ENCODE data around the gene CPN2. TPM values are rescaled to one million over a fixed set of nuclear protein-coding genes. Genes with fewer than 3 reads are reported as not detected.
A peak's percentile ranks its signal among the peaks of the same experiment; 100 is the strongest.

The CPN2 gene
- total RNA-seq, 1 experiment from 2014 or later = not detected

GRCh38 chr3:194382196-194382891 is 31.2 kb upstream of the CPN2 start:
- no peak for DNase-seq (ENCODE audit: extremely low read depth, low read depth)

- DNase-seq (ENCODE audit: extremely low read depth, low read depth) = peak; percentile 8
These were observed 30.3 kb upstream of the CPN2 start for GRCh38 chr3:194381460-194381875.

GRCh38 chr3:194380326-194380725 is 29.2 kb upstream of the CPN2 start:
- DNase-seq (ENCODE audit: extremely low read depth, low read depth) = no peak

GRCh38 chr3:194379651-194380050 is 28.5 kb upstream of the CPN2 start:
- no peak for DNase-seq (ENCODE audit: extremely low read depth, low read depth)

- no peak for DNase-seq (ENCODE audit: extremely low read depth, low read depth)
These were observed 28.1 kb upstream of the CPN2 start for GRCh38 chr3:194379231-194379630.

- no peak for DNase-seq (ENCODE audit: extremely low read depth, low read depth)
These were observed 26.6 kb upstream of the CPN2 start for GRCh38 chr3:194377708-194378107.

- DNase-seq (ENCODE audit: extremely low read depth, low read depth) = no peak
These were observed 25.1 kb upstream of the CPN2 start for GRCh38 chr3:194376241-194376560.

GRCh38 chr3:194375473-194376240 is 24.5 kb upstream of the CPN2 start:
- no peak for DNase-seq (ENCODE audit: extremely low read depth, low read depth)

- no peak for DNase-seq (ENCODE audit: extremely low read depth, low read depth)
These were observed 23.8 kb upstream of the CPN2 start for GRCh38 chr3:194374935-194375334.

GRCh38 chr3:194373899-194374298 is 22.8 kb upstream of the CPN2 start:
- DNase-seq (ENCODE audit: extremely low read depth, low read depth) = no peak

- DNase-seq (ENCODE audit: extremely low read depth, low read depth) = no peak
These were observed 21.9 kb upstream of the CPN2 start for GRCh38 chr3:194373028-194373427.

GRCh38 chr3:194370753-194371152 is 19.6 kb upstream of the CPN2 start:
- DNase-seq (ENCODE audit: extremely low read depth, low read depth) = no peak

- DNase-seq (ENCODE audit: extremely low read depth, low read depth) = no peak
These were observed 18.6 kb upstream of the CPN2 start, which contains the start of gene LRRC15 for GRCh38 chr3:194369522-194370279. Gene LRRC15, minus strand, starts transcription at chr3:194369743. Its CDS starts 8,700 bp downstream, at chr3:194361043.

GRCh38 chr3:194368918-194369317 is 17.8 kb upstream of the CPN2 start:
- DNase-seq (ENCODE audit: extremely low read depth, low read depth) = no peak

- no peak for DNase-seq (ENCODE audit: extremely low read depth, low read depth)
These were observed 17.1 kb upstream of the CPN2 start for GRCh38 chr3:194367992-194368841.

GRCh38 chr3:194365978-194366490 is 14.9 kb upstream of the CPN2 start:
- no peak for DNase-seq (ENCODE audit: extremely low read depth, low read depth)

GRCh38 chr3:194365526-194365925 is 14.4 kb upstream of the CPN2 start:
- no peak for DNase-seq (ENCODE audit: extremely low read depth, low read depth)

- no peak for DNase-seq (ENCODE audit: extremely low read depth, low read depth)
These were observed 13.7 kb upstream of the CPN2 start for GRCh38 chr3:194364652-194365434.

GRCh38 chr3:194364314-194364651 is 13.2 kb upstream of the CPN2 start:
- no peak for DNase-seq (ENCODE audit: extremely low read depth, low read depth)

- no peak for DNase-seq (ENCODE audit: extremely low read depth, low read depth)
These were observed 9.4 kb upstream of the CPN2 start for GRCh38 chr3:194360568-194360967.

All from NCI-H460 (cell line).